Fibroblast of lung (primary cell): ENCODE data around the gene NR6A1. TPM values are rescaled to one million over a fixed set of nuclear protein-coding genes. Genes with fewer than 3 reads are reported as not detected.

ENCODE experiments used
- DNase-seq, 2 donors: peaks; one replicate each; pipeline versions ENCODE4 v3.0.0 to v3.0.0-alpha.2; 2010; ENCODE audit warnings: low read depth in 2 of 2
- H2AFZ ChIP-seq: 2 replicates; pipeline ENCODE4 v1.5.1; 2012; ENCODE audit warnings: low read length, control low read depth, inconsistent platforms
- H3K27ac ChIP-seq: 2 replicates; pipeline ENCODE4 v1.5.1; 2011; ENCODE audit warnings: low read length, control low read depth; ENCODE audit not compliant: insufficient read depth
- H3K27me3 ChIP-seq: 2 replicates; pipeline ENCODE4 v1.5.1; 2011; ENCODE audit warnings: mild to moderate bottlenecking, low read length; ENCODE audit not compliant: control insufficient read depth, insufficient read depth
- H3K36me3 ChIP-seq: 2 replicates; pipeline ENCODE4 v1.5.1; 2011; ENCODE audit warnings: low read length; ENCODE audit not compliant: control insufficient read depth, insufficient read depth
- H3K4me1 ChIP-seq: 2 replicates; pipeline ENCODE4 v1.5.1; 2011; ENCODE audit warnings: low read length; ENCODE audit not compliant: control insufficient read depth, insufficient read depth; ENCODE audit errors: extremely low read depth
- H3K4me2 ChIP-seq: 2 replicates; pipeline ENCODE4 v1.5.1; 2011; ENCODE audit warnings: low read length, control low read depth; ENCODE audit not compliant: insufficient read depth; ENCODE audit errors: extremely low read depth
- H3K4me3 ChIP-seq, 4 experiments: fragments of 200-600 bp in 1 of 4; sonication (generic) in 1 of 4; replicated peaks in 1 of 4; 2 replicates each; pipeline ENCODE4 v1.5.1; 2011 to 2016; ENCODE audit warnings: low read length in 4 of 4, low read depth in 3 of 4, mild to moderate bottlenecking in 3 of 4, control low read depth in 2 of 4, inconsistent platforms in 1 of 4, mixed read lengths in 1 of 4; ENCODE audit not compliant: insufficient read depth in 1 of 4; ENCODE audit errors: control extremely low read depth in 1 of 4
- H3K79me2 ChIP-seq: 2 replicates; pipeline ENCODE4 v1.5.1; 2012; ENCODE audit warnings: mild to moderate bottlenecking, low read length, inconsistent platforms; ENCODE audit not compliant: control insufficient read depth, insufficient read depth
- H3K9ac ChIP-seq: 2 replicates; pipeline ENCODE4 v1.5.1; 2011; ENCODE audit warnings: mild to moderate bottlenecking, low read length, control low read depth; ENCODE audit not compliant: insufficient read depth
- H3K9me3 ChIP-seq: 2 replicates; pipeline ENCODE4 v1.5.1; 2012; ENCODE audit warnings: low read depth, low read length; ENCODE audit not compliant: control insufficient read depth, insufficient read depth
- H4K20me1 ChIP-seq: 2 replicates; pipeline ENCODE4 v1.5.1; 2011; ENCODE audit warnings: low read length; ENCODE audit not compliant: control insufficient read depth, insufficient read depth; ENCODE audit errors: extremely low read depth
- CTCF ChIP-seq, 2 donors: IDR thresholded peaks in 1 of 2; conservative IDR thresholded peaks in 1 of 2; 1 replicate in 1 of 2; 2 replicates in 1 of 2; pipeline ENCODE4 v1.5.1; 2011 to 2012; ENCODE audit warnings: low read length in 2 of 2, control low read depth in 1 of 2, inconsistent platforms in 1 of 2, low read depth in 1 of 2, mild to moderate bottlenecking in 1 of 2
- EZH2 ChIP-seq: IDR thresholded peaks from 2 replicates; pipeline ENCODE4 v1.5.1; 2012; ENCODE audit warnings: low read length, control low read depth, mild to moderate bottlenecking; ENCODE audit errors: missing control alignments
- polyA plus RNA-seq, 2 donors: library from polyadenylated mRNA; depleted of rRNA in 1 of 2; stranded (reverse) in 1 of 2; unstranded in 1 of 2; fragments of >200 nt; gene quantifications; 2 replicates each; pipeline ENCODE4 v1.2.1, GENCODE V29; 2011 to 2012; ENCODE audit warnings: missing spikeins in 1 of 2
- total RNA-seq: library from RNA; depleted of rRNA; stranded (reverse); fragments of >200 nt; gene quantifications from 2 replicates; pipeline ENCODE4 v1.2.1, GENCODE V29; 2014

Gene NR6A1
- total and polyA plus RNA-seq, 2 donors (not counting 1 experiment from before 2014, with no cell fraction given) = 0.07 to 0.50 TPM

- no peak overlapping the region for H2AFZ ChIP-seq
- H3K9ac ChIP-seq = no peak overlapping the region
- no peak overlapping the region for H3K27ac ChIP-seq
- H3K4me2 ChIP-seq = no peak overlapping the region
- H4K20me1 ChIP-seq = no peaks in the 10 kb centered on the region
- no peak for TF ChIP-seq CTCF (conservative IDR thresholded peaks at IDR 0.05 in 1 of 2, IDR thresholded peaks at IDR 0.05 in 1 of 2; ENCODE audit: low read depth in 1 of 2, low read length in 2 of 2)
- TF ChIP-seq EZH2 = no peak
- H3K79me2 ChIP-seq = no peaks in the 10 kb centered on the region
- DNase-seq = no peak
- no peak overlapping the region for H3K4me3 ChIP-seq
- H3K9me3 ChIP-seq = no peaks in the 10 kb centered on the region
- H3K27me3 ChIP-seq = no peaks in the 10 kb centered on the region
- no peaks in the 10 kb centered on the region for H3K4me1 ChIP-seq
- no peaks in the 10 kb centered on the region for H3K36me3 ChIP-seq
These were observed 24.0 kb downstream of the NR6A1 start for GRCh38 chr9:124747065-124747464.

DNA sequence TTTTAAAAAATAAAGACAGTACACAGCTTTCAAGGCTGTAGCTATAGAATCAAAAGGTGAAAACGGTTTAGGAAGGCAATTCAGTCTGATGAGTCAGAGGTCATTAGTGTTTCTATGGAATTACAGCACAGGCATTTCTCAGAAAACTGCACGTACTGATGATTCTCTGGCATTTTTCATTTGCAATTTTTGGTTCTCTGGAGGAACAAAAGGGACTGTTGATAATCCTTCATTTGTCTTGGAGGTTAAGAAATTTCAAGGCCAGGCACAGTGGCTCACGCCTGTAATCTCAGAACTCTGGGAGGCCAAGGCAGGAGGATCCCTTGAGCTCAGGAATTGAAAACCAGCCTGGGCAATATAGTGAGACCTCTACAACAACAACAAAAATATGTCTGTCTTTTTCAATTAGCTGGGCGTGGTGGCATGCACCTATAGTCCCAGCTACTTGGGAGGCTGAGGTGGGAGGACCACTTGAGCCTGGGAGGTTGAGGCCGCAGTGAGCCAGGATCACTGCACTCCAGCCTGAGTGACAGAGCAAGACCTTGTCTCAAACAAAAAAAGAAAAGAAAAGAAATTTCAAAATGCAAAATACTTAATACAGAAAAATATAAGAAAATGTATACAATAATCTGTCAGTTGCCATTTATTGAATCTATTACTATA is 27.3 kb downstream of the NR6A1 start:
- Histone ChIP-seq H3K4me3 (no peak overlapping the region), H3K9ac (no peak overlapping the region), H3K4me2 (no peak overlapping the region), H3K36me3 (no peaks in the 10 kb centered on the region), H2AFZ (no peak overlapping the region), H4K20me1 (no peaks in the 10 kb centered on the region), H3K27me3 (no peaks in the 10 kb centered on the region), H3K79me2 (no peaks in the 10 kb centered on the region), H3K4me1 (no peaks in the 10 kb centered on the region), H3K27ac (no peak overlapping the region), H3K9me3 (no peaks in the 10 kb centered on the region)
- TF ChIP-seq EZH2 (no peak), CTCF (conservative IDR thresholded peaks at IDR 0.05 in 1 of 2, IDR thresholded peaks at IDR 0.05 in 1 of 2; ENCODE audit: low read depth in 1 of 2, low read length in 2 of 2) (no peak)
- DNase-seq = peak; percentile 28 to 54

- no peak overlapping the region for H3K9ac ChIP-seq
These were observed 28.2 kb downstream of the NR6A1 start for GRCh38 chr9:124742940-124743339.

More at GRCh38 chr9:124742940-124743339, 28.2 kb downstream of the NR6A1 start:
- H3K4me2 ChIP-seq = no peak overlapping the region
- H4K20me1 ChIP-seq = no peaks in the 10 kb centered on the region
- H3K36me3 ChIP-seq = no peaks in the 10 kb centered on the region
- H2AFZ ChIP-seq = no peak overlapping the region
- H3K4me1 ChIP-seq = no peaks in the 10 kb centered on the region
- H3K4me3 ChIP-seq = no peak overlapping the region
- DNase-seq = no peak
- H3K9me3 ChIP-seq = no peaks in the 10 kb centered on the region
- no peak overlapping the region for H3K27ac ChIP-seq
- no peaks in the 10 kb centered on the region for H3K27me3 ChIP-seq
- H3K79me2 ChIP-seq = no peaks in the 10 kb centered on the region
- no peak for TF ChIP-seq EZH2
- no peak for TF ChIP-seq CTCF (conservative IDR thresholded peaks at IDR 0.05 in 1 of 2, IDR thresholded peaks at IDR 0.05 in 1 of 2; ENCODE audit: low read depth in 1 of 2, low read length in 2 of 2)
